Neural progenitor cell (in vitro differentiated cells): Measurements from ENCODE around the gene PSD4. TPM values are rescaled to one million over a fixed set of nuclear protein-coding genes. Genes with fewer than 3 reads are reported as not detected.

Experiments used
- DNase-seq: peaks from one replicate; pipeline ENCODE4 v3.0.0-alpha.2; 2016; ENCODE audit warnings: low spot score
- H2AFZ ChIP-seq: fragments of 200-600 bp; sonication (generic); replicated peaks from 2 replicates; pipeline ENCODE4 v1.6.1; 2016; ENCODE audit warnings: antibody characterized with exemption
- H3F3A ChIP-seq: fragments of 200-600 bp; sonication (generic); 2 replicates; pipeline ENCODE4 v1.6.1; 2016; ENCODE audit warnings: antibody characterized with exemption, low read depth
- H3K27ac ChIP-seq: fragments of 200-600 bp; sonication (generic); 2 replicates; pipeline ENCODE4 v1.5.1; 2016; ENCODE audit warnings: mild to moderate bottlenecking
- H3K27me3 ChIP-seq: fragments of 200-600 bp; sonication (generic); 2 replicates; pipeline ENCODE4 v1.6.1; 2016; ENCODE audit warnings: mild to moderate bottlenecking, moderate library complexity
- H3K36me3 ChIP-seq: fragments of 200-600 bp; sonication (generic); 2 replicates; pipeline ENCODE4 v1.5.1; 2016
- H3K4me1 ChIP-seq: fragments of 200-600 bp; sonication (generic); 2 replicates; pipeline ENCODE4 v1.6.1; 2016; ENCODE audit warnings: mixed run types
- H3K4me2 ChIP-seq: fragments of 200-600 bp; sonication (generic); 2 replicates; pipeline ENCODE4 v1.6.1; 2016
- H3K4me3 ChIP-seq: fragments of 200-600 bp; sonication (generic); 2 replicates; pipeline ENCODE4 v1.5.1; 2016
- H3K79me2 ChIP-seq: fragments of 200-600 bp; sonication (generic); 2 replicates; pipeline ENCODE4 v1.6.1; 2016; ENCODE audit warnings: low read depth
- H3K9ac ChIP-seq: fragments of 200-600 bp; sonication (generic); 2 replicates; pipeline ENCODE4 v1.6.1; 2016
- H3K9me3 ChIP-seq: fragments of 200-600 bp; sonication (generic); 2 replicates; pipeline ENCODE4 v1.5.1; 2016; ENCODE audit warnings: low read depth
- H4K20me1 ChIP-seq: fragments of 200-600 bp; sonication (generic); 2 replicates; pipeline ENCODE4 v1.6.1; 2016; ENCODE audit warnings: low read depth
- H3K27ac Mint-ChIP-seq: 3 replicates; pipeline ENCODE4 v1.8.0; 2021; ENCODE audit warnings: mixed read lengths
- H3K27me3 Mint-ChIP-seq: 2 replicates; pipeline ENCODE4 v1.8.0; 2022; ENCODE audit warnings: low read depth, mild to moderate bottlenecking, inconsistent platforms, moderate library complexity, mixed read lengths; ENCODE audit not compliant: insufficient read depth
- H3K36me3 Mint-ChIP-seq: 3 replicates; pipeline ENCODE4 v1.8.0; 2021; ENCODE audit warnings: mixed read lengths
- H3K4me1 Mint-ChIP-seq: 3 replicates; pipeline ENCODE4 v1.8.0; 2021; ENCODE audit warnings: mixed read lengths
- H3K4me3 Mint-ChIP-seq: 3 replicates; pipeline ENCODE4 v1.8.0; 2021; ENCODE audit warnings: mild to moderate bottlenecking, moderate library complexity, mixed read lengths
- H3K9me3 Mint-ChIP-seq: 3 replicates; pipeline ENCODE4 v1.8.0; 2020; ENCODE audit warnings: mixed read lengths
- CTCF ChIP-seq: fragments of 200-600 bp; sonication (generic); IDR thresholded peaks from 2 replicates; pipeline ENCODE4 v1.5.1; 2017; ENCODE audit warnings: antibody characterized with exemption, mild to moderate bottlenecking
- EZH2 ChIP-seq: fragments of 200-600 bp; sonication (generic); IDR thresholded peaks from 2 replicates; pipeline ENCODE4 v1.6.1; 2017; ENCODE audit warnings: antibody characterized with exemption, mild to moderate bottlenecking, moderate library complexity
- EZH2phosphoT487 ChIP-seq: fragments of 200-600 bp; sonication (generic); IDR thresholded peaks from 2 replicates; pipeline ENCODE4 v1.6.1; 2017; ENCODE audit warnings: antibody characterized with exemption
- total RNA-seq: library from RNA; depleted of rRNA; stranded (reverse); fragments of >200 nt; gene quantifications from 2 replicates; pipeline ENCODE4 v1.2.3, GENCODE V29; 2015; ENCODE audit warnings: low replicate concordance

The PSD4 gene
- total RNA-seq, 1 donor from 2014 or later: 0.02 TPM

GRCh38 chr2:113219092-113219441 lies 45.3 kb downstream of the PSD4 start:
- H3K4me3 ChIP-seq: no peak overlapping the region
- H3K9me3 ChIP-seq: no peaks in the 10 kb centered on the region
- H3K4me2 ChIP-seq: no peak overlapping the region
- peaks cover 64% of the 10 kb centered on the region for H3K4me1 Mint-ChIP-seq
- TF ChIP-seq EZH2phosphoT487: no peak
- TF ChIP-seq CTCF: no peak
- no peak for TF ChIP-seq EZH2
- no peaks in the 10 kb centered on the region for H4K20me1 ChIP-seq
- H3K27ac ChIP-seq: no peak overlapping the region
- no peaks in the 10 kb centered on the region for H3K79me2 ChIP-seq
- H3K4me1 ChIP-seq: peaks cover 5% of the 10 kb centered on the region
- H3K36me3 ChIP-seq: no peaks in the 10 kb centered on the region
- peaks cover 5% of the 10 kb centered on the region for H3K36me3 Mint-ChIP-seq
- no peak overlapping the region for H3K27ac Mint-ChIP-seq
- H2AFZ ChIP-seq: no peak overlapping the region
- H3F3A ChIP-seq: no peaks in the 10 kb centered on the region
- DNase-seq: no peak
- H3K9me3 Mint-ChIP-seq: peaks cover 12% of the 10 kb centered on the region
- peaks cover 16% of the 10 kb centered on the region for H3K27me3 Mint-ChIP-seq
- H3K4me3 Mint-ChIP-seq: no peak overlapping the region
- no peaks in the 10 kb centered on the region for H3K27me3 ChIP-seq
- H3K9ac ChIP-seq: no peak overlapping the region

DNA sequence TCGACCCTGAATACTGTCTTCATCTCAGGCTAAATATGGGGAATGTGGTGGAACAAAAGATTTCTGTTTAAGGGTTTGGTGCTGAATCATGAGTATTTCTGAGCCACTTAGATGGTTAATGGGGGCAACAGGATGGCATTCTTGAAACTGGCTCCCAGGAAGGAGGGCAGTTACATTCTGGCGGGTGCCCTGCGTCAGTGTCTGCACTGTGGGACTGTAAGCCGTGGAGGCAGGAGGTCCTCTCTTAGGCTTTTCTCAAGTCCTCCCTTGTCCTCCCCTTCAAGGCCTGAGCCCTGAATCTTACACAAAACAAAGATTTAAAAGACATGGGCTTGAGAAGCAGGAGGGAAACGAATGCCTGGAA lies 45.7 kb downstream of the PSD4 start:
- no peak overlapping the region for H3K4me3 Mint-ChIP-seq
- peaks cover 5% of the 10 kb centered on the region for H3K36me3 Mint-ChIP-seq
- H2AFZ ChIP-seq: no peak overlapping the region
- H3K27me3 ChIP-seq: no peaks in the 10 kb centered on the region
- H3K9me3 ChIP-seq: no peaks in the 10 kb centered on the region
- no peak overlapping the region for H3K27ac Mint-ChIP-seq
- TF ChIP-seq EZH2phosphoT487: no peak
- TF ChIP-seq EZH2: no peak
- TF ChIP-seq CTCF: no peak
- no peak overlapping the region for H3K4me2 ChIP-seq
- DNase-seq: no peak
- no peaks in the 10 kb centered on the region for H3F3A ChIP-seq
- H3K27me3 Mint-ChIP-seq: peaks cover 15% of the 10 kb centered on the region
- H3K27ac ChIP-seq: no peak overlapping the region
- H3K4me1 Mint-ChIP-seq: peaks cover 62% of the 10 kb centered on the region
- H3K9me3 Mint-ChIP-seq: peaks cover 13% of the 10 kb centered on the region
- H3K4me3 ChIP-seq: no peak overlapping the region
- no peaks in the 10 kb centered on the region for H3K36me3 ChIP-seq
- no peaks in the 10 kb centered on the region for H3K79me2 ChIP-seq
- H3K4me1 ChIP-seq: peaks cover 5% of the 10 kb centered on the region
- H3K9ac ChIP-seq: no peak overlapping the region
- no peaks in the 10 kb centered on the region for H4K20me1 ChIP-seq

GRCh38 chr2:113219889-113220641 lies 46.3 kb downstream of the PSD4 start:
- Mint-ChIP-seq H3K9me3 (peaks cover 14% of the 10 kb centered on the region), H3K27me3 (peaks cover 12% of the 10 kb centered on the region), H3K36me3 (peaks cover 5% of the 10 kb centered on the region), H3K4me3 (no peak overlapping the region), H3K27ac (peak overlapping the region; percentile 12), H3K4me1 (peaks cover 62% of the 10 kb centered on the region)
- no peaks in the 10 kb centered on the region for H3K27me3 ChIP-seq
- H3K36me3 ChIP-seq: no peaks in the 10 kb centered on the region
- H3K4me2 ChIP-seq: no peak overlapping the region
- H3K9me3 ChIP-seq: no peaks in the 10 kb centered on the region
- peaks cover 1% of the 10 kb centered on the region for H3F3A ChIP-seq
- H3K9ac ChIP-seq: no peak overlapping the region
- DNase-seq: peak; percentile 16
- no peaks in the 10 kb centered on the region for H3K79me2 ChIP-seq
- TF ChIP-seq EZH2: no peak
- TF ChIP-seq CTCF: no peak
- no peak for TF ChIP-seq EZH2phosphoT487
- no peak overlapping the region for H3K4me3 ChIP-seq
- H2AFZ ChIP-seq: no peak overlapping the region
- no peaks in the 10 kb centered on the region for H4K20me1 ChIP-seq
- H3K4me1 ChIP-seq: peaks cover 9% of the 10 kb centered on the region
- no peak overlapping the region for H3K27ac ChIP-seq
